T1000 (cell line): Measurements from ENCODE around the gene PSRC1.
A peak's percentile ranks its signal among the peaks of the same experiment; 100 is the strongest.
"Not testable (repeated sequence)": the region's sequence is repeated elsewhere in the genome, so short reads cannot be mapped to it uniquely, and the experiment has no call there.

Experiments
- DNase-seq: peaks from one replicate; lab custom pipeline; 2025; ENCODE audit warnings: mixed read lengths; lab: John Stamatoyannopoulos, UW

Gene PSRC1

GRCh38 chr1:109282952-109283747 lies at the start of gene PSRC1:
PSRC1 (minus strand) TSS chr1:109283145.
- peak; percentile 92 for DNase-seq

- no peak for DNase-seq
Measured at GRCh38 chr1:109331113-109331512, 48.2 kb upstream of the PSRC1 start.

- DNase-seq = no peak
Measured at GRCh38 chr1:109327285-109327684, 44.3 kb upstream of the PSRC1 start.

- no peak for DNase-seq
Measured at GRCh38 chr1:109322974-109323373, 40.0 kb upstream of the PSRC1 start.

DNA sequence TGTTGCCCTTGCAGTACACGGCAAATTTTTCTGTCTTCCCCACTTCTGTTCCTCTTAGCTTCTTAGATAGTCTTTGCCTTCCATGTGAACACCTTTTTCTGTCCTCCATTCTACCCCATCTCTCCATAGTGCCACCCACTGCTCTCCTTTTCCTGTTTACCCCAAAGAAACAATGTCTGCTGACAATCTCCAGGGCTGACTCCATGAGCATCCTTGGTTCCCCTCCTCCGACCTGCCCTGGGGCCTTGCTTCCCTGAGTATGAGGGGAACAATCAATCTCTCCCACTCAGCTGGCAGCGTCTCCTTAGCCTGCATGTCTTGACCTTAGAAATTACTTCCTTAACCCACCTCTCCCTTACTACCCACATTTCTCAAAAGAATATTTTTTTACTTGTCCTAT lies 36.2 kb upstream of the PSRC1 start:
- DNase-seq = no peak

GRCh38 chr1:109316506-109316905 lies 33.6 kb upstream of the PSRC1 start:
- no peak for DNase-seq

DNA sequence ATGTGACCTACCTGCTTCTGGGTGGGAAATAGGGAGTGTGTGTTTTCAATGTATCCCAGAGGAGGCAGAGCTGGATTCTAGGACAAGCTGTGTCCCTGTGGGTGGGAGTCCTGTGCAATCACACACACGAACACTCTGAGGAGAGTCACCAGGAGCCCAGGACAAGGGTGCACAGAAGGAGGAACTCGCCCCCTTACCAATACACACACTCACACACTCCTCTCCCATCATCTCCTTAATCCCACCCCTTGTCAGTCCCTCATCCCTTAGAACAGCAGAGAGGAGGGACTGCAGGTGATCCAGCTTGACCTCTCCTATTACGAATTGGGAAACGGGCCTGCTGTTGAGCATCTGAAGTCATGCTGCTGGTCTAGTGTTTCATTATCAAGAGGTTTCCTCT lies 32.3 kb upstream of the PSRC1 start:
- DNase-seq = no peak

DNA sequence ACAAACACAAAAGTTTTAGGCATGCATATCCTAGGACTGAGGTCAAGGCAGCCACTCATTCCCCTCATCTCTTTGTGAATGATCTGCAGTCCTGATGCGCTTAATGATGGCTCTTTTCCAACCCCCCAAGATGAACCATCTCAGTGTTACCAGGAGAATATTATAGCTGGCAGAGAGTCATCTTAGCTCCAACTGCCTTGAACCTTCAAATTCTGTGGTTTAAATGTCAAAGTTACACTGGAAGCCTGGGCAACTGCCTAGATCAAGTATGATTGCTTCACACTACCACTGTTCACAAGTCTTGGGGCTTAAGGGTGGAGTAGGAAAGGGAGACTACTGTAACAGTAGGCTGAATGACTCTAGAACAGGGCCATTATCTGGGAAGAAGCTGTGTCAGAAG lies 31.9 kb upstream of the PSRC1 start:
- no peak for DNase-seq

DNA sequence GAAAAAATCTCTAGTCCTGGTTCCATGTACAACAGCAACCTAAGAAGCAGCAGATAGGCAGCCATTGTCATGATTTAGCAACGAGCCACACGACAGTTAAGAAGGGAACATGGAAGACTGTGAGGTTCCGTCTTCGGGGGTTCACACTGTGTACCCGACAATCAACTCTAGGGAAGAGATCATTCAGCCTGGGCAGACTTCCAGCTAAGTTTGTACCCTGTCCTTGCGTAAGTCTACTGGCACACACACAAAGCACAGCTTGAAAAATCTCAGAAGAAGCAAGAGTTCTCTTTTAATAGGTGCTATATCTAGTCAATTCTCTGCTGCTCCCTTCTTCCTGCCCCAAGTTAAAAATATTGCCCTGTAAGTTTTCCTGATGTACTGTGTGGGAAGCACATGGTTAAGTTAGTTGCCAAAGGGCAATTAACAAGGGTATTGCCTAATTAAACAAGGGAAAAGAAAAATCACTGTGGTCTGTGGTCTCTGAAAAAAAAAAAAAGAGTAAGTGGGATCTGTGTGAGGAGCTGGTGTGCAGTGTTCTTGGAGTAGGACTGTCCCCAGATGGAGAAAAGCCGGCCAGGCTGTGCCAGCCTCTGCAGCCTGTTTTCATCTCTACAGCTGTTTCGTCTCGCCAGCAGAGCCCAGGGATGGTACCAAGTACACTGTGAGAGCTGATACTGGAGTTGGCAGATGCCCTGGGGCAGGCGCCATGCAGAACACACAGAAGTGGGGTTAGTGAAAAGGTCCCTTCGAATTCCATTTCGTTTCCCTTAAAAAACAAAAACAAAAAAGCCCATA lies 30.2 kb upstream of the PSRC1 start:
- DNase-seq = no peak

DNA sequence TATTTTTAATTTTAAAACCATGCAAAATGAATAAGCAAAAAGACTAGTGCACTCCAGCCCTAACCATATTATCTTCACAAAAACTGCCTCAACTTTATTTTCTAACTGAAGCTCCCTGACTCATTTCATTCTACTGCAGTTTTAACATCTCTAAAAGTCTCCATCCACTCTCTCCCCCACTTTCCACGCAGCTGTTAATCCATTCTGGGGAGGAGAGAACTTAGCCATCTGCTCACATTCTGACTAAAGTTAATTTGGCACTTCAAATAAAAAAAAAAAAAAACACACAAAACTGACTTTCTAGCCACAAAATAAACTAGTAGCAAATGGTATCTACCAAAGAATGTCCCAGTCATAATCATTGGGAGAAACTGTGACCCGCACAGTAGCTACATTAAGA lies 29.3 kb upstream of the PSRC1 start:
- DNase-seq = no peak

DNA sequence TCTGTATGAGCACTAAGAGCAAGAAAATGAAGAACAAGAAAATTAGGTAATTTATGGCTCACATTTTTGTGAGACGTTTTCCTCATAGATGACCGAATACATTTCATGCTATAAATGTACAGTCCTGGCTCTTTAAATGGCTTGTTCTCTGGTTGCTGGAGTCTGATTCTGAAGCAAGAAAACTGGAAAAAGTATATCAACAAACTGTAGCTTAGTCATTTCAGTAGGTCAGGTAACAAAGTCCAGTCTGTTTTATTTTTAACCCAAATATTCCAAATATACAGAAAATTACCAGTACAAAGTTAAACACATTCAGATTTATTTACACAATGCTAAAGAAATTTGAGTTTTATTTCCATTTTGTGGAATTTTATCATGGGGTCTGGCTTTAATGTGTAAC lies 26.4 kb upstream of the PSRC1 start:
- DNase-seq = no peak

DNA sequence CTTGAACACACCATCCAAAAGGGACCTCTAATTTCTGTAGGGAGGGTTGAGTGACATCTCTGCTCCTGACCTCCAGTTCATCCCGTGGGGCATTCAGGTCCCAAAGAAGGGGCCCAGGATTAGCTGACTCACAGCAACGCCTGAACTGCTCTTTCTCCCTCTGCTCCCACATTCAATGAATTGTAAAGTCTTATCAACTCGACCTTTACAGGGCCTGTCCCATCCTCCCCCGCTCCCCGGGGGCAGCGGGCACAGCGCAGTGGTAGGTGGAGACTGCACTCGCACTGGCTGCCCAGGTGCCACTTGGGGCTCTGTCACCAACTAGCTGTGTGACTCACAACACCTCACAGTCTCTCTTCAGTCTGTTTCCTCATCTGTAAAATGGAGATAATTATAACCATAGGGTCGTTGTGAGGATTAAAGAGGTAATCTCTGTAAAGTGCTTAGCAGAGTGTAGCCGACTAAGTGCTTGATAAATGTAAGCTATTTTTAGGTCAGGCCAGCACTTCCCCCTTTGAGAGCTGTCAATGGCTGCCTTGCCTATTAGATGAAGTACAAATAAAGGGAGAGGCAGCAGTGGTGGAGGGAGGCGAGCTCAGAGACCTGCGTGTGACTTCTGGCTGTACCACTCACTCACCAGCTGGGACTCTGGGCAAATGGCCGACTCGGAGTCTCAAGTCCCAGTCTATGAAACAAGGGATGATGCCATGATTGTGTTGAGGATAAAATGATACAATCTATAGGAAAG lies 24.5 kb upstream of the PSRC1 start:
- no peak for DNase-seq

DNA sequence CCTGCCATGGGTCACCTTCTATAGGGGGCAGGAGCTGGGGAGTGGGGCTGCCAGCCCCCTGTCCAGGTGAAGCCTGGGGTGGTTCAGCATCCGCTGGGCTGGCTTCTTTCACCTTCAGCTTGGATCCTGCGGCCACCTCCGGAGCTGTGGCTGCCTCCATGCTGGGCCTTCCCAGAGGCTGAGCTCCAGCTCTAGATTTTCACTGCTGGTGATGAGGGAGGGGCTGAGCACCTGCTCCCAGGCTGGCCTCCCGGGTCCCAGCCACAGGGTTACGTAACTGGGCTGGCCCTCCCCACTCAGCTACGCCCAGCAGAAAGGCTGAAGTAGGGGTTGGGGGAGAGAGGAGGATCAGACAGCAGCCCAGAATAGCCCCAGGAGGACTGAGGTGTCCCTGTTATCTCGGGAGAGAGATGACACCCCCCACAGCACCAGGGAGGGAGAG lies 23.9 kb upstream of the PSRC1 start, which contains the start of gene MYBPHL:
TSS of gene MYBPHL (minus strand) at position 180 of the 442 bp plus-strand sequence. CDS start at position 160, 20 bp downstream.
- DNase-seq = no peak

- DNase-seq = not testable (repeated sequence)
Measured at GRCh38 chr1:109305991-109306390, 23.0 kb upstream of the PSRC1 start.

- DNase-seq = no peak
Measured at GRCh38 chr1:109304226-109304920, 21.4 kb upstream of the PSRC1 start.

DNA sequence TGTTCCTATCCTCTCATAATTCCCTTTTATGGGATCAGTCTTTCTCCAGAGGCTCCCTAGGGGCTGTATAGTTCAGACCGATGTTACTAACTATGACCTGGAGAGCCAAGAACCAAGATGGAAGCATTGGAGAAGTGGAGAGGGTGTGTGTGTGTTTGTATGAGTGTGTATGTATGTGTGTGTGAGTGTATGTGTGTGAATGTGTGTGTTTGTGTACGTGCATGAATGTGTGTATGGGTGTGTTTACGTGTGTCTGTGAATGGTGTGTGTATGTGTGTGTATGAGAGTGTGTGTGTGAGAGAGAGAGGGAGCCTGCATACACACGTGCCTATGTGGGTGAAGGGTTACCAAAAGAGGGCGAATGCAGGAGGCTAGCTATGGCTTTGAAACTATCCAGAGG lies 18.9 kb upstream of the PSRC1 start:
- DNase-seq = no peak

DNA sequence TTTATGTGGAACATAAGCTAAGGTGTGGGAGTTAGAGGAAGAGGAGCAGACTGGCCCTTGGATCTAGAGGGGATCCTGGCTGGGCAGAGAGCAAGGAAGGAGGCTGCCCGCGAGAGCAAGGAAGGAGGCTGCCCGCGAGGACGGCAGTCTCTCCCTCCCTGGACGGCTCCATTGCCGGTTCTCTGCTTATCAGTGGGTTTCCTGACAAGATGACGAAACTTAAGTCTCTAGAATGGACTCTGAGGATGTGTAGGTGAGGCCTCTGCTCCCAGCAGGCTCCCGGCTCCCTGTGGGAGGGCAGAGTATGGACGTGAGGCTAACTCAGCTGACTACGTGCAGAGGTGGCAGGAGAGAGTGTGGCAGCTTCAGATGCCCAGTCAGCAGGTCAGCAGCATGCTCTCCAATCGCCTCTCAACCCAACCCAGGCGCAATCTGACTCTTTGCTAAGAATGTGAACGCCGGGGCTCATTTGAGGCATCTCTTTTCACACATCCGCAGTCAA lies 17.8 kb upstream of the PSRC1 start:
- DNase-seq = no peak

- DNase-seq = no peak
Measured at GRCh38 chr1:109299558-109300343, 16.8 kb upstream of the PSRC1 start.

- peak; percentile 31 for DNase-seq
Measured at GRCh38 chr1:109298666-109299557, 16.0 kb upstream of the PSRC1 start.

DNA sequence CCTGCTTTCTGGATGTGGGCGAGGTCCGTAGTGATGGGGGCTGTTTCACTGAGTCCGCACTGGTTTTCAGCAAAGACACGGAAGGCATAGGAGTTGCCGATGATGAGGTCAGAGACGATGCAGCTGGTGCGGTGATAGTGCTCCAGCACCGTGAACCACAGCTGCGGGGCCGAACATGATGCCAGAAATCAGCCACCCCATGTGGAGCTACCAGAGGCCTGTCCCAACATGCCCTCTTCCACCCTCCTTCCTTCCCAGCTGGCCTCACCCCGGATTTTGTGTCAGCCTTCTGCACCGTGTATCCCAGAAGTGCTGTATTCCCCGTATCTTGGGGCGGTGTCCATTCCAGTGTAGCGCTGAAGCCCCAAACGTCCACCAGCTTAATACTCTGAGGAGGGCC lies 13.8 kb upstream of the PSRC1 start:
- DNase-seq = no peak
